Vagina (tissue), 1 donor: ENCODE measurements around the gene FRK. TPM values are rescaled to one million over a fixed set of nuclear protein-coding genes. Genes with fewer than 3 reads are reported as not detected.

Experiments
- total RNA-seq: library from RNA; depleted of rRNA; stranded (reverse); fragments of >200 nt; gene quantifications from one replicate; pipeline ENCODE4 v1.2.3, GENCODE V29; 2016

Gene FRK
- total RNA-seq, 1 donor from 2014 or later, result 3.9 TPM

Other genes starting within 250 kb of the FRK start
- gene NT5DC1, start 40.0 kb upstream of the FRK start, total RNA-seq, result 6.1 TPM
- gene COL10A1, start 65.2 kb upstream of the FRK start, total RNA-seq, result not detected
- 11.8 TPM for gene TSPYL4, start 193.2 kb upstream of the FRK start, total RNA-seq
- gene TSPYL1, start 219.0 kb upstream of the FRK start, total RNA-seq, result 41.0 TPM